Choroid plexus epithelial cell (primary cell): Measurements from ENCODE around the gene NBEAL2.

Experiments
- DNase-seq: peaks from one replicate; pipeline ENCODE4 v3.0.0-alpha.2; 2010; ENCODE audit warnings: low read depth
- H3K4me3 ChIP-seq: 2 replicates; pipeline ENCODE4 v1.5.1; 2011; ENCODE audit warnings: low read depth, mild to moderate bottlenecking, control low read depth, low read length, moderate library complexity
- TF ChIP-seq, protein P1 (sequence below): conservative IDR thresholded peaks from 2 replicates; pipeline ENCODE4 v1.5.1; 2011; ENCODE audit warnings: low read depth, mild to moderate bottlenecking, control low read depth, inconsistent platforms, low read length, moderate library complexity

NBEAL2 gene

DNA sequence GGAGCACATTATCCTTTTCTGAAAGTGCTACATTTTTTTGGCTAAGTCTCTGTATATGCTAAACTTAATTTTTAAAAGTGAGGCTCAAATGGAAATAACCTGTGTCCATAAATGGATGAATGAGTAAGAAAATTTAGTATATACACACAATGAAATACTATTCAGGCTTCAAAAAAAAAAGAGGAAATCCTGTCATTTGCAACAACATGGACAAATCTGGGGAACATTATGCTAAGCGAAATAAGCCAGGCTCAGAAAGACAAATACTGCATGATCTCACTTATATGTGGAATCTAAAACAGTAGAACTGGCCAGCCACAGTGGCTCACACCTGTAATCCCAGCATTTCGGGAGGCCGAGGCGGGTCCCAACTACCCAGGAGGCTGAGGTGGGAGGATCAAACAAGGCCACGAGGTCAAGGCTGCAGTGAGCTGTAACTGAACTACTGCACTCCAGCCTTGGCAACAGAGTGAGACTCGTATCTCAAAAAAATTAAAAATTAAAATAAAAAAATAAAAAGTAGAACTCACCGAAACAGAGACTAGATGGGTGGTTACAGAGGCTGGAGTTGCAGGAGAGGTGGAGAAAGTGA, 28.7 kb upstream of the NBEAL2 start:
- no peak for DNase-seq
- TF ChIP-seq, protein P1, sequence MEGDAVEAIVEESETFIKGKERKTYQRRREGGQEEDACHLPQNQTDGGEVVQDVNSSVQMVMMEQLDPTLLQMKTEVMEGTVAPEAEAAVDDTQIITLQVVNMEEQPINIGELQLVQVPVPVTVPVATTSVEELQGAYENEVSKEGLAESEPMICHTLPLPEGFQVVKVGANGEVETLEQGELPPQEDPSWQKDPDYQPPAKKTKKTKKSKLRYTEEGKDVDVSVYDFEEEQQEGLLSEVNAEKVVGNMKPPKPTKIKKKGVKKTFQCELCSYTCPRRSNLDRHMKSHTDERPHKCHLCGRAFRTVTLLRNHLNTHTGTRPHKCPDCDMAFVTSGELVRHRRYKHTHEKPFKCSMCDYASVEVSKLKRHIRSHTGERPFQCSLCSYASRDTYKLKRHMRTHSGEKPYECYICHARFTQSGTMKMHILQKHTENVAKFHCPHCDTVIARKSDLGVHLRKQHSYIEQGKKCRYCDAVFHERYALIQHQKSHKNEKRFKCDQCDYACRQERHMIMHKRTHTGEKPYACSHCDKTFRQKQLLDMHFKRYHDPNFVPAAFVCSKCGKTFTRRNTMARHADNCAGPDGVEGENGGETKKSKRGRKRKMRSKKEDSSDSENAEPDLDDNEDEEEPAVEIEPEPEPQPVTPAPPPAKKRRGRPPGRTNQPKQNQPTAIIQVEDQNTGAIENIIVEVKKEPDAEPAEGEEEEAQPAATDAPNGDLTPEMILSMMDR = no peak
- no peak overlapping the region for H3K4me3 ChIP-seq

GRCh38 chr3:46952813-46953212, 26.7 kb upstream of the NBEAL2 start:
- TF ChIP-seq, protein P1 = no peak
- DNase-seq = no peak
- no peak overlapping the region for H3K4me3 ChIP-seq

DNA sequence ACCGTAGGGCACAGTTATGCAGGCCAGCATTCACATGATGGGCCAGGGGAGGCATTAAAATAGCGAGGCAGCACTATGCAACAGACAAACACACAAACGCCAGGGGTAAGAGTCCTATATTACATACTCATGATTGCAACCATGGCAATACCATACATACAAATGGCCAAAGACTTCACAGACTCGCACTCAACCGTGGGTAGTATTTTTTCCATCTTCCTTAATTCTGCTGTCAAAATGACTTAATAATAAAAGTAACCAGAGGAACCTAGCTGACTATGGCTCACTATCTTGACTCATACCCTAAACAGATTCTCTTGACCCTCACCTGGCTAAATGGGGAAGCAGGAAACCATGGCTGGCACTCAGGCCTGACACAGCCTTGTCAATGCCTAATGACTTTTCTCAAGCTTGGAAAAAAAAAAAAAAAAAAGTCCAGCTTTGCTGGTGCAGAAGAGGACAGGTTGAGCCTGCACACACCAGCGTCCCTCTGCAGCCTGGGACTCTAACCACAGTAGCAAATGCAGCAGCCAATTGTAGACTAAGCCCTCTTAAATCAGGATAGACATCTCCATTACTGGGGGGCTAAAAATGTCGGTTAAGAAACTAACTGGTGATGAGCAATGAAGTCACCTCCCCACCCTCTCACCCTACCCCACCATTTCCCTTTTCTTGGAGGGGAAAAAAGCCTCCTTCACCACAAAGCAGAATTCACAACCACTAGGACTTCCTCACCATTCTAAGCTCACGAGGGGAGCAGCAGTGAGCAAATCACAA, 26.0 kb upstream of the NBEAL2 start:
- no peak for DNase-seq
- TF ChIP-seq, protein P1 = no peak
- H3K4me3 ChIP-seq = no peak overlapping the region

DNA sequence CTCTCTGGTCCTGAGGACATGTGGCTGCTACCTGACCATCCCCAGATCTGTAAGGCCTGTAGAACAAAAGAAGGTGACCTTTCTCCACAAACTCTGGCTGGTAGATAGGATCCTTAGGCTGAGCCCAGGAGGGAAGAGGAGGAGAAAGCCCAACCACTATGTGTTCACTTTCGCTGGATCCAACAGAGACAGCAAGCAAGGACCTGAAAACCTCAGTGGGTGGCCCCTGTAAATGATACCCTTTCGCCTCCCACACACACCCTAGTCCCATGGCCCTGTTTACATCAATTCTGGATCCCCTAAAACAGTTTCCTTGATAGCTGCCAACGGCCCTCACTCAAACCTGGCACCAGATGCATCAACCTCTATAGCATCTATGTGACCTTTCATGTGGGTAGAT, 25.3 kb upstream of the NBEAL2 start:
- no peak overlapping the region for H3K4me3 ChIP-seq
- TF ChIP-seq, protein P1 = no peak
- no peak for DNase-seq

- no peak for DNase-seq
- TF ChIP-seq, protein P1 = no peak
- H3K4me3 ChIP-seq = no peak overlapping the region
Observed at GRCh38 chr3:46955157-46955556, 24.3 kb upstream of the NBEAL2 start.

DNA sequence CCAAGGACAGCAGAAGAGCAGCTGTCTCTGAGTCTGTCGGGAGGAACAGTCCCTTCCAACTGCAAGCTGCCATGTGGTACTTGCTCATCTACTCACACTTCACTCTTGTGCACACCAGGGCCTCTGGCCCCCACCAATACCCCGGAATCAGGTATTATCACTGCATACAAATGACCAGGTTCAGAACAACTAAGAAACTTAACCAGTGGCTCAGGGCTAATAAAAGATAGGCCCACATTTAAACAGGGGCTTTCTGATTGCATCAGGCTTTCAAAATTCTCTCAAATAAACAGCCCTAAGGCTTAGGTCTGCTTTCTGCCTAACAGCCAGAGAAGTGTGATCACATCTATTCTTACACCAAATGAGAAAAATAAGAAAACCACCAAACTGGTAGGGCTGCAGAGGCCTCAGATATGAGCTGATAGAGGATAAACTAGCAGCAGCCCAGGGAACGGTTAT, 23.6 kb upstream of the NBEAL2 start:
- DNase-seq = no peak
- TF ChIP-seq, protein P1 = no peak
- no peak overlapping the region for H3K4me3 ChIP-seq
